GM21526 (cell line): ENCODE data around the gene ZG16B.

Experiments
- ATAC-seq: cut with Tn5 transposase; IDR thresholded peaks from one replicate; pipeline ENCODE4 v1.9.1; 2021; ENCODE audit warnings: moderate library complexity; ENCODE audit not compliant: unreplicated experiment, low FRiP score

The ZG16B gene

GRCh38 chr16:2829501-2830354, at the start of gene ZG16B:
Gene ZG16B (plus strand): TSS chr16:2830303. CDS start chr16:2830442, 139 bp downstream.
- no peak for ATAC-seq

- ATAC-seq = no peak
Observed at GRCh38 chr16:2782583-2783351, 47.3 kb upstream of the ZG16B start.

GRCh38 chr16:2783581-2784357, 46.3 kb upstream of the ZG16B start:
- ATAC-seq = no peak

- no peak for ATAC-seq
Observed at GRCh38 chr16:2784358-2785100, 45.6 kb upstream of the ZG16B start.

GRCh38 chr16:2785101-2785991, 44.8 kb upstream of the ZG16B start:
- no peak for ATAC-seq

- no peak for ATAC-seq
Observed at GRCh38 chr16:2786061-2786825, 43.9 kb upstream of the ZG16B start.

- no peak for ATAC-seq
Observed at GRCh38 chr16:2786826-2787151, 43.3 kb upstream of the ZG16B start.

- ATAC-seq = no peak
Observed at GRCh38 chr16:2787406-2787805, 42.7 kb upstream of the ZG16B start, which contains the start of gene PRSS33. Gene PRSS33 (minus strand): TSS chr16:2787560. CDS start chr16:2786547, 1,013 bp downstream.

- no peak for ATAC-seq
Observed at GRCh38 chr16:2787961-2788360, 42.1 kb upstream of the ZG16B start.

- no peak for ATAC-seq
Observed at GRCh38 chr16:2790631-2791030, 39.5 kb upstream of the ZG16B start.

- ATAC-seq = no peak
Observed at GRCh38 chr16:2791174-2791573, 38.9 kb upstream of the ZG16B start.

GRCh38 chr16:2792940-2793339, 37.2 kb upstream of the ZG16B start:
- ATAC-seq = no peak

GRCh38 chr16:2795395-2796143, 34.5 kb upstream of the ZG16B start:
- no peak for ATAC-seq

- no peak for ATAC-seq
Observed at GRCh38 chr16:2798723-2799204, 31.3 kb upstream of the ZG16B start.

GRCh38 chr16:2799205-2799858, 30.8 kb upstream of the ZG16B start:
- ATAC-seq = no peak

- no peak for ATAC-seq
Observed at GRCh38 chr16:2799859-2800226, 30.3 kb upstream of the ZG16B start.

GRCh38 chr16:2803545-2804195, 26.4 kb upstream of the ZG16B start:
- no peak for ATAC-seq
